ENCODE measurements around the gene PAK6.

PAK6 gene

GRCh38 chr15:40275954-40276353, 37.1 kb downstream of the PAK6 start:
- DNase-seq: no peak

- no peak for DNase-seq
Observed at GRCh38 chr15:40276927-40277326, 38.1 kb downstream of the PAK6 start.

GRCh38 chr15:40277471-40277870, 38.6 kb downstream of the PAK6 start:
- DNase-seq: peak in 1 of 58 donors; percentile 17

- no peak for DNase-seq
Observed at GRCh38 chr15:40278026-40278425, 39.2 kb downstream of the PAK6 start.

DNA sequence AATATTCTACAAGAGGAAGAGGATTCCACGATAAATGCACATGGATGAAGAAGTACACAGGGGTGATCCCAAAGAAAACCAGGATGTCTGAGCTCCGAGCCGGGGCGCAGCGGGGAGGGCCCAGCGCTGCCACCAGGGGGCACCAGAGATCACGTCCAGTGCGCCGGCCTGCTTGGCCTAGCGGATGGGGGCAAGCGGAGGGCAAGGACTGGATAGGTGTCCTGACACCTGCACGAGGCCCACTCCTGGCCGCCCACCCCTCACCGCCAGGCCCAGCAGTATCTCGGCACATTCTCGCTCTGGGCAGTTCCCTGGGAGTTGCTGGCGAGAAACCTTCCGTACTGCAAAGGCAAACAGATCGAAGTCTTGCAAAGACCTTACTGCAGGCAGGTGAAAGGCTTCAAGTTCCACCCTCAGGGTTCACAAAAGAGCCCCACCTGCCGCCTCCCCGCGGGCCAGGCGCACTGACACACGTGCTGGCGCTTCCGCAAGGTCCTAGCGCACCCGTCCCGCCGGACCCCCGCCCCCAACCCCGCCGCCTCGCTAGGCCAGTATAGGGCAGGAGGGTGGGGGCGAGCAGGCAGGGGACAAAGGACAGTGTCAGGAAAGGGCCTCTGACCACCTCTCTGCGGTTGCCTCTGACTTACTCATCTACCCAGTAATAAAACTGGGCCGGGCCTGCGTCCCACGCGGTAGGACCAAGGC, 40.7 kb downstream of the PAK6 start:
- DNase-seq: peak in 52 of 58 donors; percentile 10 to 79 (median 45)

GRCh38 chr15:40280260-40281056, 41.6 kb downstream of the PAK6 start:
- DNase-seq: peak in 2 of 58 donors; percentile 18 to 48

DNA sequence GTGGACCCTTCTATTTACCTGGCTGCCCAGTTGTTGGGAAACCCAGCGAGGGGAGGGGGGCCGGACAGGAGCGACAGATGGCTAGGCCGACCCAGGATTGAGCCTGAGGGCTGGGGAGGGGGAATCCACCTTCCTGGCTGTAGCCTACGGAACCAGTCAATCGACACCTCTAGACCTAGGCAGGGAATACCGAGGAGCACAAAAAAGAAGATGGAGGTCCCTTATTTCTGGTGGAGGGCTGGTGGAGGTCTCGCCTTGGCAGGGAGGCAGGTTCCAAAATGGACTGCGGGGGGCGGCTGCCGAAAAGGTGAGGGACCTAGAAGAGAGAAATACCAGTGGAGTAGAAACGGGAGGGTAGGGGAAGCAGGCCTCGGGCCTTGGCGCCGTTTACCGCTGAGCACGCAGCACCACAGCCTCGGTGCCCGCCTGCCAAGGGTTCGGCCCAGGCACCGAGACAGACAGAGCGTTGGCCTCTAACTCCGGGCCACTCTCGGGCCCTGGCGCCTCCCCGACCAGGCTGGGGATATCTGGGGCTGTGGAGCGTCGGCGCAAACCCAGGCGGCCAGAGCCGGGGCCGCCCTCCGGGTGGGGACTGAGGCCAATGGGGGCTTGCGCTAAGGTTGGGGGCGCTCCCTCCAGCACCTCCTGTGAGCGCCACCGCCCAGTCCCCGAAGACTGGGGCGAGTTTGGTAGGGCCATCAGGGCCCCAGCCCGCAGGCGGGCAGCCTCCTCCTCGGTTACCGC, 42.4 kb downstream of the PAK6 start:
- DNase-seq: no peak

GRCh38 chr15:40281801-40282146, 42.9 kb downstream of the PAK6 start:
- DNase-seq: no peak

GRCh38 chr15:40282147-40282868, 43.4 kb downstream of the PAK6 start:
- DNase-seq: peak in 1 of 58 donors; percentile 60

GRCh38 chr15:40282869-40283614, 44.2 kb downstream of the PAK6 start, which contains the start of gene ANKRD63:
ANKRD63 (minus strand) TSS chr15:40283064; CDS start chr15:40282586, 478 bp downstream.
- peak in 3 of 58 donors; percentile 31 to 60 (median 44) for DNase-seq

- no peak for DNase-seq
Observed at GRCh38 chr15:40283615-40284300, 44.9 kb downstream of the PAK6 start.

- DNase-seq: no peak
Observed at GRCh38 chr15:40285151-40285550, 46.3 kb downstream of the PAK6 start.

- peak in 1 of 58 donors; percentile 32 for DNase-seq
Observed at GRCh38 chr15:40285554-40286011, 46.7 kb downstream of the PAK6 start.

GRCh38 chr15:40286061-40286532, 47.2 kb downstream of the PAK6 start:
- DNase-seq: peak in 15 of 58 donors; percentile 17 to 61 (median 30)

DNA sequence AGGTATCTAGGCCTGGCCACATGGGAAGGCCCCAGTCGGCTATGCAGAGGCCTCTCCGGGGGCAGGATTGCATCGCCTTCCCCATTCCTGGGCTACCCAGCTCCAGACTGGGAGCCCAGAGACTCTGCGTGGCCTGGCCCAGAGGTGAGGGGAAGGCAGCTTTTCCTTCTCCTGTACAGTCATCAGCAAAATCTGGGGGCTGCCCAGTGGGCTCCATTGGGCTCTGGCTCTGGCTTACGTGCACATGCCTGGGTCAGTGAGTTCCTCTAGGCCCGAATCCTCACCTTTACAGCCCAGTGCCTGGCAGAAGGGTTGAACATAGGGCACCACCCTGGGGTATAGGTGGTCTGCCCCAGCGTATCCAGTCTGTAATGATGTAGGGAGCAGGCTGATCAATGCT, 47.9 kb downstream of the PAK6 start:
- no peak for DNase-seq

DNA sequence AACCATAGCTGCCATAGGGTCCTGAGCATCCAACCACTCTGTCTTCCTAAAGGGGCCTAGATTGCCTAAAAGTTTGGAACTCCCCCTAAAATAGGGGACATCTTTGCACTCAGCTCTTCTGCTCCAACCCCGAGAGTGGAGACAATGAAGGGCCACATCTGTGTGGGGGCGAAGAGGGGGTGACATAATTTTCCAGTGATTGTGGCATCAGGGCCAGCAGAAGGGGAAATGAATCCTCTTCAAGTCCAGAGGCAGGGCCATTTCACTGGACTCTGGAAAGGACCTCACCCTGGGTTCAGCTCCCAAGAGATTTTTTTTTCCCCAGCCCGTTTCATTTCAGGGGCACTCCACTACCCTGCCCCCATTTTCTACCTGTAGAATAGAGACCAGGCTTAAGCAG, 48.6 kb downstream of the PAK6 start:
- DNase-seq: no peak

- no peak for DNase-seq
Observed at GRCh38 chr15:40287968-40288367, 49.1 kb downstream of the PAK6 start.

DNA sequence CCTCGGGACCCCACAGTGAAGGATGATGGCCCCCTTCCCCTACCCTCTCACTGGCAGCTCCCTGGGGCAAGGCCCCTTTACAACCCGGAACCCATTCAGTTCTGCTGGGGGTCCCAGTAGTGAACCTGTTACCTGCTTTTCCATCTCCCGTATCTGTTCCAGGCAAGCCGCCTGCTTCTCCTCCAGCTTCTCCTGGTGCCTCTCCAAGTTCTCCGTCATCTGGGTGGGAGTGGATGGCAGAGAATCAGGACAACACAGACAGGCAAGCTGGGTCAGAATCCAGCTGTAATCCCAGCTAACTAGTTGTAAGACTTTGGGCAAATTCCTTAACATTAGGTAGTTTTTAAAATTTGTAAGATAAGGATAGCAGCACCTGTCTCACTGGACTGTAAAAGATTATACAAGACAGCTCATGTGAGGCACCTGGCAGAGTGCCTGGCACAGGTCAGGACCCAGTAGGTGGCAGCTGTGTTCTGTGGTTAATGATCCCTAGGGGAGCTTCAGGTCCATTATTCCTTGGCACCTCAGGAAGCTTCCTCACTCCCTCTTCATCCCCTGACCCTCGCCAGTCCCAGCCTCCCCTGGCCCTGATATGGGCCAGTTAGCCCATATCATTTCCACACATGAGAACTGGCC, 50.4 kb downstream of the PAK6 start:
- DNase-seq: peak in 13 of 58 donors; percentile 13 to 66 (median 25)

DNA sequence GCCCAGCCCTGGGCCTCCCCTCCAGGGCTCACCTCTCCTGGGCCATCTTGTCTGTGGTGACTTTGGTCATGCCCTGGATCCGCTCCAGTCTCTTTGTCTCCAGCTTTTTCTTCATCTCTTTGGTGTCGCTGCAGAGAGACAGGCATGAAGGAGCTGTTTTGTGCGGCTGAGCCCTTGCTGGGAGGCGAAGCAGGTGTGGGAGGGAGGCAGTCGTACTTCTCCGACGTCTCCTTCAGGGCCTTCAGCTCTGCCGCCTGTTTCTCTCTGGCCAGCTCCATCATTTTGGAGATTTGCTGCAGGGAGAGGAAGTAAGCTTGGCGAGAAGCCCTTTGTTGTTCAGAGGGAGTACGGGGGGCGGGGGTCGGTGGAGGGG, 51.7 kb downstream of the PAK6 start:
- peak in 4 of 58 donors; percentile 16 to 41 (median 24) for DNase-seq

All from anterior cingulate cortex (tissue), 58 donors.